ENCODE data around the gene CCM2L.

CCM2L gene

GRCh38 chr20:32062776-32063170 lies 52.5 kb downstream of the CCM2L start:
- DNase-seq = peak; percentile 14

- no peak for DNase-seq
These were observed 53.5 kb downstream of the CCM2L start for GRCh38 chr20:32063695-32064094.

GRCh38 chr20:32064667-32065066 lies 54.4 kb downstream of the CCM2L start:
- no peak for DNase-seq

GRCh38 chr20:32067234-32067821 lies 57.1 kb downstream of the CCM2L start:
- no peak for DNase-seq

- DNase-seq = no peak
These were observed 57.9 kb downstream of the CCM2L start for GRCh38 chr20:32068174-32068573.

GRCh38 chr20:32069711-32070110 lies 59.5 kb downstream of the CCM2L start:
- DNase-seq = no peak

DNA sequence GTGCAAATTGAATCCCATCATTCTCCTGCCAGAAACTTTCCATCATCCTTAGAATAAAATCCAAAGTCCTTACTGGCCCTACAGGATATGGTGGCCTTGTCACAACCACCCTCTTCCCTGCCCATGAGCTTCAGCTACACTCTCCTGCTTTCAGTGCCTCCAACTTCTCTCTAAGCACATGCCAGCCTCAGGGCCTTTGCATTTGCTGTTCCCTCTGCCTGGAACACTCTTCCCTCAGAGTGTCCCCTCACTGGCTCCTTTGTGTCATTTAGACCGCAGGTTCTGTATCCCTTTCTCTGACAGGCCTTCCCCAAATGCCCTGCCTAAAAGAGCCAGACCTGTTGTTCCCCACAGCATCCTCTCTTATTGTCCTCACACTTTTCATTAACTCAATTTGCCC lies 60.0 kb downstream of the CCM2L start:
- no peak for DNase-seq

- DNase-seq = no peak
These were observed 60.5 kb downstream of the CCM2L start for GRCh38 chr20:32070690-32071213.

DNA sequence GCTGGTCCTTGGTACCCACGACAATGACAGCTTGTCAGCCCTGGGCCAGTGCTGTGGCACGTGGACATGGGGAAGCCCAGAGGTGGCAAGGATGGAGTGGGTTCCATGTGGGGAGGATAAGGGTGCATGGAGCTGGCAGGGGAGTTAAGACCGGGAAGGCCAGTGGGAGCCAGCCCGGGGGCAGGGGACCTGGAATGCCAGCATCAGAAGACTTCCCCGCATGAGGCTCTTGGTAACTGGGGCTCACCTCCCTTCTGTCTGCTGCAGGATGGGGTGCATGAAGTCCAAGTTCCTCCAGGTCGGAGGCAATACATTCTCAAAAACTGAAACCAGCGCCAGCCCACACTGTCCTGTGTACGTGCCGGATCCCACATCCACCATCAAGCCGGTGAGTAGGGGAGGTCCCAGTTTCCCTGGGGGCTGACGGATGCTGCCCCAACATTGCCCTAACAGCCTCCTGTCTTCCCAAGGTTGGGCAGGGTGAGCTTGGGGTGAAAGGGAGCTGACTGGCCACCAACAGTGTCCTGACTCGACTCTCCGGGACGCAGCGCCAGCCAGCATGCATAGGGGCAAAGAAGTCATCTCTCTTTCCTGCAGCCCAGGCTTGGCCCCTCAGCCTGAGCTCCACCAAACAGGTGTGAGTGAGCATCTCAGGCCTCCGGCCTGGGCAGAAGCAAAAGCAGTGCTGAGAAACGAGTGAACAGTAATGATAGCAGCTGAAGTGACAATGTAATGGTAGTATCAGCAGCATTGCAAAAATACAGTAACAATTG lies 61.3 kb downstream of the CCM2L start:
- DNase-seq = no peak

GRCh38 chr20:32072168-32072750 lies 62.0 kb downstream of the CCM2L start:
- no peak for DNase-seq

GRCh38 chr20:32075534-32075933 lies 65.3 kb downstream of the CCM2L start:
- DNase-seq = no peak

- no peak for DNase-seq
These were observed 67.0 kb downstream of the CCM2L start for GRCh38 chr20:32077190-32077589.

DNA sequence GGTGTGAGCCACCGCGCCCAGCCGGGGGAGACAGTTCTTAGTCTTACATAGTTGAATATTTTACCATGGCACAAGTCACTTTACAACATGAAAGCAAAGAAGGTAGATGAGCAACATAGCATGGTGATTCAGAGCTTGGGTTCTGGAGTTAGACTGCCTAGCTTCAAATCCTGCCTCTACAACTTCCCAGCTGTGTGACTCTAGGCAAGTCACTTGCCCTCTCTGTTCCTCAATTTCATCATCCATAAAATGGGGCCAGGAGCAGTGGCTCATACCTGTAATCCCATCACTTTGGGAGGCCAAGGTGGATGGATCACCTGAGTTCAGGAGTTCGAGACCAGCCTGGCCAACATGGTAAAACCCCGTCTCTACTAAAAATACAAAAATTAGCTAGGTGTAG lies 68.1 kb downstream of the CCM2L start:
- DNase-seq = no peak

GRCh38 chr20:32078791-32079190 lies 68.6 kb downstream of the CCM2L start:
- DNase-seq = no peak

DNA sequence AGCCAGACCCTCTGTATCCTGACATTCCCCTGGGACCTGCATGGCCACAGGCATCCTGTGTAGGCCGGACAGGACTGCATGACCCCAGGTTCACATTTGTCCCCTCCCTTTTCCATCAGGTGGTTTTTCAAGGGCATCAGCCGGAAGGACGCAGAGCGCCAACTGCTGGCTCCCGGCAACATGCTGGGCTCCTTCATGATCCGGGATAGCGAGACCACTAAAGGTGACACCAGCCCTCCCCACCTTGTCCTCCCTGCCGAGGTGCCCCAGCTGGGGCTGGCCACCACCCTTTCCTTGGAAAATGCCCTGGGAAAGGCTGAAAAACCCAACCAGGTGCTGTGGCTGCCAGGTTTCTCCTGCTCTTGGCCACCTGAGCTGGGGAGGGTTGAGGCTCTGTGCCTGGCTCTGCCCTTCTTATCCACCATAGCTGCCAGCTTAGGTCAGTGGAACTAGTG lies 69.4 kb downstream of the CCM2L start:
- no peak for DNase-seq

GRCh38 chr20:32080783-32081182 lies 70.5 kb downstream of the CCM2L start:
- no peak for DNase-seq
